IMR-90 (cell line): ENCODE measurements around the gene DBH. TPM values are rescaled to one million over a fixed set of nuclear protein-coding genes. Genes with fewer than 3 reads are reported as not detected.

Source experiments
- ATAC-seq: fragments of 200-7000 bp; cut with Tn5 transposase; 2 replicates; pipeline ENCODE4 v1.9.1; 2020; ENCODE audit warnings: low read depth, mild to moderate bottlenecking, moderate library complexity
- BruUV-seq: library from RNA; stranded (reverse); fragments of 400-500 nt; replicated peaks from 2 replicates; lab custom pipeline; 2021; lab: Mats Ljungman, UMichigan
- CTCF ChIA-PET: fragments of 300-600 bp; formaldehyde crosslinking; extraction: SDS; loops from one replicate; lab custom pipeline; 2021; ENCODE audit warnings: antibody characterized with exemption; lab: Yijun Ruan, JAX
- POLR2A ChIA-PET: fragments of 300-600 bp; sonication (Branson Sonifier 250); formaldehyde crosslinking; loops from one replicate; lab custom pipeline; 2022; ENCODE audit warnings: antibody characterized with exemption; ENCODE audit not compliant: unreplicated experiment; lab: Charles Lee
- DNase-seq: peaks from one replicate; pipeline ENCODE4 v3.0.0; 2013
- H2AFZ ChIP-seq: replicated peaks from 2 replicates; pipeline ENCODE3; 2013; ENCODE audit warnings: low read length, mild to moderate bottlenecking; ENCODE audit not compliant: poor library complexity
- H2AK5ac ChIP-seq: 2 replicates; pipeline ENCODE4 v1.6.1; 2013; ENCODE audit warnings: low read depth, low read length, inconsistent platforms
- H2AK9ac ChIP-seq: replicated peaks from 2 replicates; pipeline ENCODE3; 2013; ENCODE audit warnings: mild to moderate bottlenecking, low read depth, low read length, moderate library complexity; ENCODE audit not compliant: poor library complexity
- H2BK120ac ChIP-seq: 2 replicates; pipeline ENCODE4 v1.6.1; 2013; ENCODE audit warnings: low read depth, low read length, inconsistent platforms
- H2BK15ac ChIP-seq: 3 replicates; pipeline ENCODE4 v1.6.1; 2013; ENCODE audit warnings: low read depth, low read length, inconsistent platforms
- H2BK20ac ChIP-seq: 2 replicates; pipeline ENCODE4 v1.6.1; 2013; ENCODE audit warnings: low read depth, mild to moderate bottlenecking, inconsistent platforms, low read length, moderate library complexity
- H2BK5ac ChIP-seq: 2 replicates; pipeline ENCODE4 v1.6.1; 2013; ENCODE audit warnings: mild to moderate bottlenecking, low read depth, low read length, inconsistent platforms; ENCODE audit not compliant: poor library complexity, severe bottlenecking
- H3K14ac ChIP-seq: replicated peaks from 2 replicates; pipeline ENCODE4 v1.6.1; 2013; ENCODE audit warnings: low read depth, low read length, inconsistent platforms
- H3K18ac ChIP-seq: 2 replicates; pipeline ENCODE4 v1.6.1; 2013; ENCODE audit warnings: low read depth, low read length, control low read depth
- H3K23ac ChIP-seq: 2 replicates; pipeline ENCODE4 v1.6.1; 2013; ENCODE audit warnings: low read depth, low read length, inconsistent platforms
- H3K27ac ChIP-seq: 2 replicates; pipeline ENCODE4 v1.5.1; 2013; ENCODE audit warnings: mild to moderate bottlenecking, control low read depth, low read length; ENCODE audit not compliant: insufficient read depth
- H3K27me3 ChIP-seq: 2 replicates; pipeline ENCODE4 v1.6.1; 2013; ENCODE audit warnings: low read length; ENCODE audit not compliant: control insufficient read depth, insufficient read depth
- H3K36me3 ChIP-seq: 2 replicates; pipeline ENCODE4 v1.6.1; 2013; ENCODE audit warnings: low read length, mixed read lengths; ENCODE audit not compliant: control insufficient read depth, insufficient read depth
- H3K4ac ChIP-seq: 2 replicates; pipeline ENCODE4 v1.6.1; 2013; ENCODE audit warnings: low read depth, low read length, inconsistent platforms
- H3K4me1 ChIP-seq: 2 replicates; pipeline ENCODE4 v1.6.1; 2013; ENCODE audit warnings: low read length, mixed read lengths; ENCODE audit not compliant: control insufficient read depth, insufficient read depth
- H3K4me2 ChIP-seq: 2 replicates; pipeline ENCODE4 v1.6.1; 2013; ENCODE audit warnings: low read depth, mild to moderate bottlenecking, control low read depth, low read length, moderate library complexity
- H3K4me3 ChIP-seq: 2 replicates; pipeline ENCODE4 v1.5.1; 2013; ENCODE audit warnings: low read depth, mild to moderate bottlenecking, control low read depth, low read length, moderate library complexity; ENCODE audit not compliant: insufficient read depth
- H3K56ac ChIP-seq: 2 replicates; pipeline ENCODE4 v1.6.1; 2013; ENCODE audit warnings: low read length, inconsistent platforms; ENCODE audit not compliant: insufficient read depth; ENCODE audit errors: extremely low read depth
- H3K79me1 ChIP-seq, 2 experiments: 2 replicates each; pipeline ENCODE4 v1.6.1; 2013; ENCODE audit warnings: low read length in 2 of 2, inconsistent platforms in 1 of 2, low read depth in 1 of 2
- H3K9ac ChIP-seq: 2 replicates; pipeline ENCODE4 v1.6.1; 2013; ENCODE audit warnings: low read depth, low read length, control low read depth
- H3K9me1 ChIP-seq: 2 replicates; pipeline ENCODE4 v1.6.1; 2013; ENCODE audit warnings: low read length, inconsistent platforms; ENCODE audit not compliant: insufficient read depth
- H3K9me3 ChIP-seq: 2 replicates; pipeline ENCODE4 v1.6.1; 2013; ENCODE audit warnings: low read length; ENCODE audit not compliant: control insufficient read depth, insufficient read depth
- H4K20me1 ChIP-seq: 2 replicates; pipeline ENCODE4 v1.6.1; 2013; ENCODE audit warnings: low read length, inconsistent platforms; ENCODE audit not compliant: insufficient read depth
- H4K5ac ChIP-seq: 2 replicates; pipeline ENCODE4 v1.6.1; 2013; ENCODE audit warnings: mild to moderate bottlenecking, low read depth, low read length, control low read depth
- H4K8ac ChIP-seq, 2 experiments: 2 replicates each; pipeline ENCODE4 v1.6.1; 2013; ENCODE audit warnings: low read depth in 2 of 2, low read length in 2 of 2, control low read depth in 1 of 2, inconsistent platforms in 1 of 2
- H4K91ac ChIP-seq: 2 replicates; pipeline ENCODE4 v1.6.1; 2013; ENCODE audit warnings: low read depth, low read length, inconsistent platforms; ENCODE audit not compliant: insufficient read depth
- BHLHE40 ChIP-seq: fragments of 150-350 bp; IDR thresholded peaks from 2 replicates; pipeline ENCODE4 v1.6.1; 2016; ENCODE audit warnings: mild to moderate bottlenecking, low read depth, low read length
- CEBPB ChIP-seq: IDR thresholded peaks from 2 replicates; pipeline ENCODE4 v1.6.1; 2012; ENCODE audit warnings: low read depth, low read length, improper control_type of control experiment
- CHD1 ChIP-seq: IDR thresholded peaks from 2 replicates; pipeline ENCODE4 v1.6.1; 2012; ENCODE audit warnings: low read depth, low read length, improper control_type of control experiment
- CTCF ChIP-seq: conservative IDR thresholded peaks from 2 replicates; pipeline ENCODE4 v1.5.1; 2012; ENCODE audit warnings: mild to moderate bottlenecking, low read depth, low read length, improper control_type of control experiment
- FOS ChIP-seq: fragments of 150-350 bp; IDR thresholded peaks from 2 replicates; pipeline ENCODE4 v1.6.1; 2016; ENCODE audit warnings: low read depth, low read length
- MAFK ChIP-seq: IDR thresholded peaks from 2 replicates; pipeline ENCODE4 v1.6.1; 2012; ENCODE audit warnings: low read depth, low read length, improper control_type of control experiment
- MAZ ChIP-seq: IDR thresholded peaks from 2 replicates; pipeline ENCODE4 v1.6.1; 2012; ENCODE audit warnings: low read depth, mild to moderate bottlenecking, low read length, improper control_type of control experiment, moderate library complexity, borderline replicate concordance
- MXI1 ChIP-seq: IDR thresholded peaks from 2 replicates; pipeline ENCODE4 v1.6.1; 2012; ENCODE audit warnings: low read depth, mild to moderate bottlenecking, low read length, moderate library complexity, borderline replicate concordance
- NFE2L2 ChIP-seq: fragments of 150-350 bp; IDR thresholded peaks from 2 replicates; pipeline ENCODE4 v1.6.1; 2016; ENCODE audit warnings: low read depth, mild to moderate bottlenecking, low read length
- POLR2A ChIP-seq: IDR thresholded peaks from 2 replicates; pipeline ENCODE4 v1.6.1; 2012; ENCODE audit warnings: mild to moderate bottlenecking, low read depth, low read length
- RAD21 ChIP-seq: IDR thresholded peaks from 2 replicates; pipeline ENCODE4 v1.6.1; 2012; ENCODE audit warnings: low read length, improper control_type of control experiment
- RCOR1 ChIP-seq: IDR thresholded peaks from 2 replicates; pipeline ENCODE4 v1.6.1; 2012; ENCODE audit warnings: mild to moderate bottlenecking, low read length, improper control_type of control experiment; ENCODE audit not compliant: insufficient replicate concordance
- RFX5 ChIP-seq: IDR thresholded peaks from 2 replicates; pipeline ENCODE4 v1.8.0; 2012; ENCODE audit warnings: low read depth, mild to moderate bottlenecking, low read length, moderate library complexity
- SMC3 ChIP-seq: fragments of 150-350 bp; IDR thresholded peaks from 2 replicates; pipeline ENCODE4 v1.6.1; 2016; ENCODE audit warnings: low read depth, mild to moderate bottlenecking, antibody characterized with exemption, low read length, moderate library complexity
- USF2 ChIP-seq: fragments of 150-350 bp; IDR thresholded peaks from 2 replicates; pipeline ENCODE4 v1.6.1; 2017; ENCODE audit warnings: mild to moderate bottlenecking, antibody characterized with exemption, low read length, low read depth
- WGBS, 2 experiments: methylation state at CpG; one replicate each; pipeline versions ENCODE4 v1.1.5 to v1.1.7; 2013; ENCODE audit warnings: missing lambda C conversion rate in 2 of 2; ENCODE audit not compliant: insufficient read length in 1 of 2; ENCODE audit errors: extremely low coverage in 2 of 2; 5-methylcytosine and 5-hydroxymethylcytosine counted together
- dilution Hi-C: fragments of 300-500 bp; cut with HindIII; formaldehyde crosslinking; loops from one replicate; pipeline ENCODE4 v1.14.3; 2018; ENCODE audit warnings: low sequenced_read_pairs; ENCODE audit not compliant: unreplicated experiment
- in situ Hi-C: fragments of 300-500 bp; cut with MboI; formaldehyde crosslinking; loops from 3 replicates; pipeline ENCODE4 v1.14.3; 2019; ENCODE audit warnings: low sequenced_read_pairs, inconsistent platforms, mixed read lengths
- intact Hi-C: fragments of 100-400 bp; cut with micrococcal nuclease; formaldehyde crosslinking; loops from 2 replicates; pipeline ENCODE4 v1.10.0; 2022
- polyA plus RNA-seq, 3 experiments: library from polyadenylated mRNA; depleted of rRNA; stranded (reverse); fragments of >200 nt; gene quantifications; 2 replicates each; pipeline ENCODE4 v1.2.3, GENCODE V29; 2012; ENCODE audit warnings: low replicate concordance in 1 of 3
- total RNA-seq: library from RNA; depleted of rRNA; stranded (reverse); fragments of >200 nt; gene quantifications from 2 replicates; pipeline ENCODE4 v1.2.3, GENCODE V29; 2012
- TF ChIP-seq, protein P1 (sequence below): fragments of 150-350 bp; IDR thresholded peaks from 2 replicates; pipeline ENCODE4 v1.6.1; 2016; ENCODE audit warnings: low read depth, mild to moderate bottlenecking, low read length, moderate library complexity, borderline replicate concordance

The DBH gene
- total and polyA plus RNA-seq, 2 of the 4 experiments (the other 2 are of a cell fraction) = not detected

GRCh38 chr9:133614678-133615077 is 21.5 kb upstream of the DBH start:
- dilution Hi-C loops (no loop called here), in situ Hi-C loops (no loop called here), intact Hi-C loops (no loop called here)
- H2BK15ac ChIP-seq = no peak overlapping the region
- H4K8ac ChIP-seq = no peak overlapping the region
- no peak overlapping the region for H3K4me2 ChIP-seq
- no CpG with 5 or more reads among the region's 5 CpGs for WGBS, 2 experiments
- H3K4me3 ChIP-seq = no peak overlapping the region
- H2BK120ac ChIP-seq = no peak overlapping the region
- no peaks in the 10 kb centered on the region for H3K36me3 ChIP-seq
- no peak overlapping the region for H2AK9ac ChIP-seq
- peaks cover 53% of the 10 kb centered on the region for H3K27me3 ChIP-seq
- H3K4ac ChIP-seq = no peak overlapping the region
- CTCF ChIA-PET = no interaction called here
- no peaks in the 10 kb centered on the region for H3K79me1 ChIP-seq
- no peak overlapping the region for H2BK5ac ChIP-seq
- H3K56ac ChIP-seq = no peak overlapping the region
- no peaks in the 10 kb centered on the region for H3K9me1 ChIP-seq
- H2AK5ac ChIP-seq = no peak overlapping the region
- no TSS peak for BruUV-seq
- DNase-seq (no peak), ATAC-seq (no peak)
- POLR2A ChIA-PET = no interaction called here
- no peak overlapping the region for H3K14ac ChIP-seq
- no peak overlapping the region for H2AFZ ChIP-seq
- no peak overlapping the region for H4K91ac ChIP-seq
- no peak overlapping the region for H3K9ac ChIP-seq
- H2BK20ac ChIP-seq = no peak overlapping the region
- H3K9me3 ChIP-seq = no peaks in the 10 kb centered on the region
- H3K23ac ChIP-seq = no peak overlapping the region
- no peaks in the 10 kb centered on the region for H3K4me1 ChIP-seq
- no peaks in the 10 kb centered on the region for H4K20me1 ChIP-seq
- TF ChIP-seq RAD21 (no peak), CHD1 (no peak), NFE2L2 (no peak), FOS (no peak), POLR2A (no peak), CTCF (no peak), RFX5 (no peak), SMC3 (no peak), CEBPB (no peak), RCOR1 (no peak), USF2 (no peak), MAFK (no peak), BHLHE40 (no peak), MXI1 (no peak), MAZ (no peak)
- TF ChIP-seq, protein P1, sequence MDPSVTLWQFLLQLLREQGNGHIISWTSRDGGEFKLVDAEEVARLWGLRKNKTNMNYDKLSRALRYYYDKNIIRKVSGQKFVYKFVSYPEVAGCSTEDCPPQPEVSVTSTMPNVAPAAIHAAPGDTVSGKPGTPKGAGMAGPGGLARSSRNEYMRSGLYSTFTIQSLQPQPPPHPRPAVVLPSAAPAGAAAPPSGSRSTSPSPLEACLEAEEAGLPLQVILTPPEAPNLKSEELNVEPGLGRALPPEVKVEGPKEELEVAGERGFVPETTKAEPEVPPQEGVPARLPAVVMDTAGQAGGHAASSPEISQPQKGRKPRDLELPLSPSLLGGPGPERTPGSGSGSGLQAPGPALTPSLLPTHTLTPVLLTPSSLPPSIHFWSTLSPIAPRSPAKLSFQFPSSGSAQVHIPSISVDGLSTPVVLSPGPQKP = no peak
- H4K5ac ChIP-seq = no peak overlapping the region
- H3K18ac ChIP-seq = no peak overlapping the region
- no peak overlapping the region for H3K27ac ChIP-seq
